ENCODE results near the gene PCSK6.

The PCSK6 gene

DNA sequence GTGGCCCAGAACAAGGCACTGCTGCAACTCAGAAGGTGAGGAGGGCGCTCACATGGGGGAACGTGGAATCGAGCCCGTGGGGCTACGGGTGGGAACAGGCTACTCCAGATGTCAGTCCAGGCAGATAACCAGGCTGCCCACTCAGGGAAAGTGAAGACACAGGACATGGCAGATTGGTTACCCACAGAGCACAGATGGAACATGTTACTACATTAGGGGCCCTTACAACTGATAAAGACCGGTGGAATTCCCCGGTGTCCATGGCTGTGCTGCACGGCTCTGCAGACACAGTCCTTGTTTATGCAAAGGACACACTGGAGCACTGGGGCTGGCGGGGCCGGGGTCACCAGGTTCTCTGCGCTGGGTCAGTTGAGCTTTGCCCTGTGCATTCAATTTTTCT lies 36.9 kb downstream of the PCSK6 start:
- Histone ChIP-seq H3K9ac (ENCODE audit: low read depth, low read length) (no peak overlapping the region), H3K4me3 (ENCODE audit: low read depth, low read length) (no peak overlapping the region)

DNA sequence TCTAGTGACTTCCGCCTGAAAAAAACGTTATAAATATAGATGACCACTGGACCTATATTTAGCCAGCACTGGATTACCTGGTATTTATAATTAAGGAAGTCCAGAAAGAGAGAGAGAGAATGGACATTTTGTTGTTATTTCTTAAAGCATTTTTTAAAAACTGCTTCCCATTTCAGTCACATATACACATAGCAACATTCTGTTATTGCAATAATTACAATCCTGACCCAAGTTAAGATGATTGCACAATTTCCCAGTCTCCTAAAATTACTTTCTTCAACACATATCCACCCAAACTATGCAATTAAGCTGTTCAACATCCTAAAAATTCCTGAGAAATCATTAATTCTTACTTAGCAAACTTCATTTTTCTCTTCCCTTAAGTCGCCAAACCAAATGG lies 37.7 kb downstream of the PCSK6 start:
- Histone ChIP-seq H3K4me1 (ENCODE audit: control insufficient read depth, insufficient read depth, low read length) (no peaks in the 10 kb centered on the region), H3K4me3 (ENCODE audit: low read depth, low read length) (no peak overlapping the region), H3K36me3 (ENCODE audit: control insufficient read depth, insufficient read depth, low read length) (no peaks in the 10 kb centered on the region), H3K27me3 (ENCODE audit: control insufficient read depth, insufficient read depth, low read length) (no peaks in the 10 kb centered on the region), H3K9me3 (ENCODE audit: control insufficient read depth, insufficient read depth, low read length) (no peaks in the 10 kb centered on the region), H3K9ac (ENCODE audit: low read depth, low read length) (no peak overlapping the region)

More for the DNA sequence above, 36.9 kb downstream of the PCSK6 start:
- H3K9me3 ChIP-seq (ENCODE audit: control insufficient read depth, insufficient read depth, low read length): no peaks in the 10 kb centered on the region
- H3K27me3 ChIP-seq (ENCODE audit: control insufficient read depth, insufficient read depth, low read length): no peaks in the 10 kb centered on the region
- no peaks in the 10 kb centered on the region for H3K4me1 ChIP-seq (ENCODE audit: control insufficient read depth, insufficient read depth, low read length)
- no peaks in the 10 kb centered on the region for H3K36me3 ChIP-seq (ENCODE audit: control insufficient read depth, insufficient read depth, low read length)

DNA sequence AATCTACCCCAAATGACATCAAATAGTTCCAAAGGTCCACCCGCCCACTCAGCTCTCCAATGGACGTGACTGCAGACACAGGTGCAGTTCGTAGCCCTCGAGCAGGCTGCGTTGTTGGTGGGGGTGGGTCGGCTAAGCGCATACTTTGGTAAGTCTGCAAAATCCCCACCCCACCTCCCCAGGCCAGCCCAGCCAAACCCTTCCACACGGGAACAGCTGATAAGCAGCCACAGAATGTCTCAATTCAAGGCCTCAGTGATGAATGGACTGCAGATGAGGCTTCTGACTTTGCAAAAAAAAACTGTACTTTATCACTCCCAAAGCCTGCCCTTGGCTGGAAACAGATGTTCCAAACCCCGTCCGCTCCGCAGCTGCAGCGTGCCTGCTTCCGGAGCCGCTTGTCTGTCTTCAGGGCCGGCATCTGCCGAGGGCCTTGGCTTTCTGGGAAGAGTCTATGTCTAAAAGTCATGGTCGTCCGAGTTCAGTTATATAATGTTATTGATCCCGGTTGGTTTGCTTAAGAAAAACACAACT lies 38.2 kb downstream of the PCSK6 start:
- H3K4me3 ChIP-seq (ENCODE audit: low read depth, low read length): no peak overlapping the region
- no peaks in the 10 kb centered on the region for H3K9me3 ChIP-seq (ENCODE audit: control insufficient read depth, insufficient read depth, low read length)
- H3K36me3 ChIP-seq (ENCODE audit: control insufficient read depth, insufficient read depth, low read length): no peaks in the 10 kb centered on the region
- no peak overlapping the region for H3K9ac ChIP-seq (ENCODE audit: low read depth, low read length)
- H3K4me1 ChIP-seq (ENCODE audit: control insufficient read depth, insufficient read depth, low read length): no peaks in the 10 kb centered on the region
- no peaks in the 10 kb centered on the region for H3K27me3 ChIP-seq (ENCODE audit: control insufficient read depth, insufficient read depth, low read length)

DNA sequence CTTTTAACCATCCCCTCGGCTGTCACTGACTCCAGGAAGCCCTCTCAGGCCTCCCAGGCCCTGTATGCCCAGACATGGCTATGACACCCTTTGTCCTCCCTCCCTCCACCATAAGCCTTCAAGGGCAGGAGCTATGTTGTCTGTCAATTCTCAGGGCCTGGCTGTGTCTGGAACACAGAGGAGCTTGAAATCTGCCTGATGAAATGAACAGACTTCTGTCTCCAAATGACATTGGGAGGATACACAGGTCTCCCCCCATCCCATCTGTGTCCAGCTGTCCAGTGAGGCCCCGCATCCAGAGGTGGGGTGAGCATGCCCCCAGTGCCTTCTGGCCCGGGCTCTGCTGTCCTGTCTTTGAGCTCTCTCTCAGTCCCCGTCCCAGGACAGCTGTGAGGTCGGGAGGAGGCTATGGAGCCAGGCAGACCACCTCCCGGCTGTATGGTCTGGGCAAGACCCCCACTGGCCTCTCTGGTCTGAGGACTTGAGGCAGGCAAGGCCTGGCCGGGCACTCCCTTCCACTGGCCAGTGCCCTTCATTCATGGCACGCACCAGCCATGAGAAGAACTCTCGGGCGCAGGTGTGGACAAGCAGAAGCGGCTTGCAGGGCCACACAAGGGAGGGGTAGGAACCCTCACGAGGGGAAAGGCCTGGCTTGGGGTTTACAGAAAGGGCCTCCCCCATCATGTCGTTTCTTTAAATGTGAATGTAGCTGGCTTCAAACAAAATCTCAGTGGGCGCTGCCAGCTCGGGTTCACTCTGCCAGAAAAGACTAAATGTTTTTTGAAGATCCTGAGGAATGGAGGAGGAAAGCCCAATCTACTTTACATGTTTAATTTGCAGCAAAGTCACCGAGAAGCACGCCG lies 38.9 kb downstream of the PCSK6 start:
- Histone ChIP-seq H3K4me1 (ENCODE audit: control insufficient read depth, insufficient read depth, low read length) (no peaks in the 10 kb centered on the region), H3K9ac (ENCODE audit: low read depth, low read length) (no peak overlapping the region)

DNA sequence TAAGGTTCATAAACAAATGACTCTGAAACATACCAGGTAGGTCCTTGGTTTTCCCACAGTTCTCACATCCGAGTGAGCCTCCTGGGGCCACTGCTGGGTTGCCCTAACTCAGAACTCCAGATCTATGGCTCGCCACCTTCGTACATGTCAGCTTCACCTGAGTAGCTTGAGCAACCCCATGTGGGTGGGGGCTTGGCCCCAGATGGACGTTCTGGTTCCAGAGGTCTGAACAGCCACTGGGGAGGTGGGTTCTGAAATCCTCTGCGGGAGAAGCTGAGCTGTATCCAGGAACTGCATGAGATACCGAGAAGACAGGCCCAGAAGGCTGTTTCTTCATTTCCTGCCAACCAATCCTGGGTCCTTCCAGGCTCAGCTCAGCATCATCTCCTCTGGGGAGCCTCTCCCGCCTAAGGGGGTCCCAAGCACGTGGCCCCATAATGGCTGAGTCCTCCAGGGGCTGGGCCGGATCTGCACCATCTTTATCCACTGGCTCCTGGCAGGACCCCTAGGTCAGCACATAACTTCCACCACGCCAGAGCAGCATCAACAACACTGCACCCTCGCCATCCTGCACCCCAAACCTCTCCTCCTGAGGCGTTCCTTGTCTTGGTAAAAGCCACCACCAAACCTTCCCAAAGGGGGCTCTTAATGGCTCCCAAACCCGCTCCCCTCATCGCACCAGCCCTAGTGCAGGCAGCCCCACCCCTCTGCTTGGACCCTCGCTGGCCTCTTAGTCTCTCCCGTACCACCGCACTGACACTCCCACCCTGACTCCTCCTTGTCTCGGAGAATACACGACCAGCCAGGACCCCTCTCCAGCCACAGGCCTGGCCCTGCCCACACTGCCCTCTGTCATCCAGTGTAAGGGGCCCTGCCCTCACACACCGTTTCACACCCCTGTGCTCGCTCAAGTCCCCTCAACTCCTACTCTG lies 39.8 kb downstream of the PCSK6 start:
- H3K9ac ChIP-seq (ENCODE audit: low read depth, low read length): no peak overlapping the region
- no peak overlapping the region for H3K4me3 ChIP-seq (ENCODE audit: low read depth, low read length)
- no peaks in the 10 kb centered on the region for H3K36me3 ChIP-seq (ENCODE audit: control insufficient read depth, insufficient read depth, low read length)

More for the DNA sequence above, 38.9 kb downstream of the PCSK6 start:
- no peaks in the 10 kb centered on the region for H3K36me3 ChIP-seq (ENCODE audit: control insufficient read depth, insufficient read depth, low read length)
- no peaks in the 10 kb centered on the region for H3K27me3 ChIP-seq (ENCODE audit: control insufficient read depth, insufficient read depth, low read length)
- no peaks in the 10 kb centered on the region for H3K9me3 ChIP-seq (ENCODE audit: control insufficient read depth, insufficient read depth, low read length)
- no peak overlapping the region for H3K4me3 ChIP-seq (ENCODE audit: low read depth, low read length)

DNA sequence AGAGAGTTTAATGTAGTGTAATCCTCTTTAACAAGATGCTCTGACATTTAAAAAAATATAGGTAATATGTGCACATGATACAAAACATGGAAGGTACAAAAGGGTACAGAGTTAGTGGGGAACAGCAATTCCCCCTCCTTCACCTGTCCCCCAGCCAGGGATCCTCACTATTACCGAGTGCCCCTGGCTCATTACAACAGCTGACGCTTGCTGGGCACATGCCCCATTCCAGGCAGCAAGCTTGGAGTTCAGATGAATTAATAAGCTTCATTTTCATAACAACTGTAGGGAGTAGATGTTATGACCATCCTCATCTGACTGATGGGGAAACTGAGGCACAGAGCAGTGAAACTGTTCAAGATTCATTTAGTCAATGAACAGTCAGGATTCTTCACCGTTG lies 41.2 kb downstream of the PCSK6 start:
- no peaks in the 10 kb centered on the region for H3K36me3 ChIP-seq (ENCODE audit: control insufficient read depth, insufficient read depth, low read length)
- no peaks in the 10 kb centered on the region for H3K4me1 ChIP-seq (ENCODE audit: control insufficient read depth, insufficient read depth, low read length)
- H3K9ac ChIP-seq (ENCODE audit: low read depth, low read length): no peak overlapping the region
- no peaks in the 10 kb centered on the region for H3K9me3 ChIP-seq (ENCODE audit: control insufficient read depth, insufficient read depth, low read length)
- no peak overlapping the region for H3K4me3 ChIP-seq (ENCODE audit: low read depth, low read length)
- H3K27me3 ChIP-seq (ENCODE audit: control insufficient read depth, insufficient read depth, low read length): no peaks in the 10 kb centered on the region

More for the DNA sequence above, 39.8 kb downstream of the PCSK6 start:
- Histone ChIP-seq H3K4me1 (ENCODE audit: control insufficient read depth, insufficient read depth, low read length) (no peaks in the 10 kb centered on the region), H3K9me3 (ENCODE audit: control insufficient read depth, insufficient read depth, low read length) (no peaks in the 10 kb centered on the region), H3K27me3 (ENCODE audit: control insufficient read depth, insufficient read depth, low read length) (no peaks in the 10 kb centered on the region)

DNA sequence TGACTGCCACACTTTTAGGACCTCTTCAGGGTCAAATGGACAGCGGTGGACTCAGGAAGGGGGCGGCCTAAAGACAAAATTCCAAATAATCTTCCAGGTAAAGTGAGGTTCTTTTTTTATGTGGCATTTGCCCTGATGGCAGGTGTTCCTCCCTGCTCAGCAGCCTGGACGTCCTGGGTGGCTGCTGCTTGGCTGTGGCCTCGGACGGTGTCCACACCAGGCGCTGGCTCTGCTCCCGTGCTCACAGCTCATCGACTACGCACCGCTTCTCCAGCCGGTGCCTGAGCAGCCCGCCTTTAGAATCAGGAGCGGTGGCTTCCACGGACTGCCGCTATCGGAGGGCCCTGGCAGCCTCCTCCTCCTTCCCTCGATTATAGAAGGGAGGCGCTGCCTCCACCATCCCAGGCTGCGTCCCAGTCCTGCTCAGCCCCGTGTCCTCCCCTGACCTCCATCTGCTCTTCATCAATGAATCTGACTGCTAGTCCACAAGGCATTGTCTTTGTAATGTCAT lies 41.9 kb downstream of the PCSK6 start:
- Histone ChIP-seq H3K4me1 (ENCODE audit: control insufficient read depth, insufficient read depth, low read length) (no peaks in the 10 kb centered on the region), H3K9me3 (ENCODE audit: control insufficient read depth, insufficient read depth, low read length) (no peaks in the 10 kb centered on the region), H3K36me3 (ENCODE audit: control insufficient read depth, insufficient read depth, low read length) (no peaks in the 10 kb centered on the region), H3K9ac (ENCODE audit: low read depth, low read length) (no peak overlapping the region), H3K27me3 (ENCODE audit: control insufficient read depth, insufficient read depth, low read length) (no peaks in the 10 kb centered on the region), H3K4me3 (ENCODE audit: low read depth, low read length) (no peak overlapping the region)

DNA sequence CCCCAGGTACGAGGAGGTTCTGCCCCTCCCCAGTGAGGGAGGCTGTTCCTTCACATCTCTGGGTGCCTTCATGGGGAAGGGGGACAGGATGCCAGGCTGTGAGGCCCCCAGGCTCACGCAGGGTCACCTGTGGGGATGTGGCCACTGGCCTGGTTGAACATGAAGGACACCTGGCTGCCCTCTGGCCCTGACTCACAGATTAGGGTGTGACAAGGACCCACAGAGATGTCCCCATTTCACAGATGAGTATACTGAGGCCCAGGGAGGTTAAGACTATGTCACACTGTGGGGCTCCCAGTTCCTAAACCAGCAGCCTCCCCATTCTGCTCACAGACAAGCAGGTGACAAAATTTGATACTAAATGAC lies 42.4 kb downstream of the PCSK6 start:
- H3K9ac ChIP-seq (ENCODE audit: low read depth, low read length): no peak overlapping the region
- no peak overlapping the region for H3K4me3 ChIP-seq (ENCODE audit: low read depth, low read length)
- no peaks in the 10 kb centered on the region for H3K4me1 ChIP-seq (ENCODE audit: control insufficient read depth, insufficient read depth, low read length)
- H3K27me3 ChIP-seq (ENCODE audit: control insufficient read depth, insufficient read depth, low read length): no peaks in the 10 kb centered on the region
- H3K9me3 ChIP-seq (ENCODE audit: control insufficient read depth, insufficient read depth, low read length): no peaks in the 10 kb centered on the region
- H3K36me3 ChIP-seq (ENCODE audit: control insufficient read depth, insufficient read depth, low read length): no peaks in the 10 kb centered on the region

DNA sequence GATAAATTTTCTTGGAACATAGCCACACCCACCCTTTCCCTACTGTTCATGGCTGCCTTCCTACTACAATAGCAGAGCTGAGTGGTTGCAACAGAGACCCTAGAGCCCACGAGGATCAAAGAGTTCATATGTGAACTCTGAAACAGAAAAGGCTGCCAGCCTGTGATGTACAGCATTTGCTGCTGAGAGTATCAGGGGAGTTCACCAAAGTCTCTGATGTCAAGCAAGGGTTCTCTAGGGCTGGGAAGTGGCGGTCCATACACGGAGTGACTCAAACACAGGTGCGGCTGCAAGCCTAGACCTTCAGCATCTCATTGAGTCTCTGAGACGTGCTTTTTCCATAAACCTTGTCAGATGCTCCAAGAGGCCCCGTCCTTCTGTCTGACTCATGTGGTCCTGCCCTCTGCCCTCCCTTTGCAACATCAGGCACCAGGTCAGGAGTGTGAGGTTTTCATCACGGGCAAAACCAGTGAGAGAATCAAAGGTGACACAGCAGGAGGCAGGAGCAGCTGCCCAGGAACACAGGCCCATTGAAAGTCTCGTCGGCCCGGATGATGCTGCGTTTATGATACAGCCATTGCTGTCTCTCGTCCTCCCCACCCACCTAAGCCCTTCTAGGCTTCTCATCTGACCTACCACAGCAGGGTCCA lies 42.9 kb downstream of the PCSK6 start:
- Histone ChIP-seq H3K36me3 (ENCODE audit: control insufficient read depth, insufficient read depth, low read length) (no peaks in the 10 kb centered on the region), H3K4me1 (ENCODE audit: control insufficient read depth, insufficient read depth, low read length) (no peaks in the 10 kb centered on the region), H3K27me3 (ENCODE audit: control insufficient read depth, insufficient read depth, low read length) (no peaks in the 10 kb centered on the region), H3K9me3 (ENCODE audit: control insufficient read depth, insufficient read depth, low read length) (no peaks in the 10 kb centered on the region), H3K4me3 (ENCODE audit: low read depth, low read length) (no peak overlapping the region), H3K9ac (ENCODE audit: low read depth, low read length) (no peak overlapping the region)

DNA sequence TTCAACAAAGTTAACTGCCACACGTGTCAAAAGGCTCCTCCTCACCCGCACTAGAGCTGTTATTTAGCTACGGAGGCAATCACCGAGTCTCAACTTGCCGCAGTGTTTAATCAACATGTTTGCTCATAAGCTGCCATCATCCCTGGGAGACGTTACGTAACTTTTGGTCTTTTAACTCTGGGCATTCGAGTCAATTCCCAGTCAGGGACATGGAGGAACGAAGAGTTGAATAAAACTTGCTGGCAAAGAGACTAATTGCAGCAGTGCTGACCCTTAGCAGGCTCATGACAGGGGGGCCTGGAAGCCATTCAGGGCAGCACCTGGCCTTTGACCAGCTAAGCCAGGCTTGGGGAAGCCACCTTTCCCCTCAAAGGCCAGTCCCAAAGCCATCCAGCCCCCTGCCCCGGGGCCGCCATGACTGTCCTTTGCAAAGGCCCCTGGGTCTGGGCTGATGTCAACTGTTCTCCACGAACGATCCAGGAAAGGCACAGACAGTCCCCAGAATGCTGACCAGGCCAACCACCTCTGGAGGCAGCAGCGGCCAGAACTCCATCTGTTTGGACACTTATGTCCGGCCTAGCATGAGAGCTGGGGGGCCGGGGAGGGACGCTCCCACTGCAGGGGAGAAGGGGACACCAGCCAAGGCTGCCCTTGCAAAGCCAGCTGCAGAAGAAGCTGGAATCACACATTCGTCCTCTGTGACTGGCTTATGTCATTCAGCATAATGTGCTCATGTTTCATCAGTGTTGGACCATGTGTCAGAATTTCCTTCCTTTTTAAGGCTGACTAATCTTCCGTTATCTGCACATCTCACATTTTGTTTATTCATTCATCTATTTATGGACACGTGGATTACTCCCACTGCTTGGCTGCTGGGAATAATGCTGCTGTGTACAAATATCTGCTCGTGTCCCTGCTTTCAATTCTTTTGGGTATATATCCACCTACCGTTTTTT lies 43.7 kb downstream of the PCSK6 start:
- Histone ChIP-seq H3K9ac (ENCODE audit: low read depth, low read length) (no peak overlapping the region), H3K4me1 (ENCODE audit: control insufficient read depth, insufficient read depth, low read length) (no peaks in the 10 kb centered on the region), H3K4me3 (ENCODE audit: low read depth, low read length) (no peak overlapping the region)

More for the DNA sequence above, 43.7 kb downstream of the PCSK6 start:
- H3K36me3 ChIP-seq (ENCODE audit: control insufficient read depth, insufficient read depth, low read length): no peaks in the 10 kb centered on the region
- H3K27me3 ChIP-seq (ENCODE audit: control insufficient read depth, insufficient read depth, low read length): no peaks in the 10 kb centered on the region
- no peaks in the 10 kb centered on the region for H3K9me3 ChIP-seq (ENCODE audit: control insufficient read depth, insufficient read depth, low read length)

Data from iPS-15b (cell line).